NT2/D1 (cell line): ENCODE data around the gene SMIM12.

ENCODE experiments used
- DNase-seq: peaks from one replicate; pipeline ENCODE4 v3.0.0-alpha.2; 2011; ENCODE audit warnings: low read depth, low spot score
- H3K27me3 ChIP-seq: 2 replicates; pipeline ENCODE4 v1.6.0; 2011; ENCODE audit warnings: mild to moderate bottlenecking; ENCODE audit not compliant: insufficient read length, insufficient read depth
- H3K36me3 ChIP-seq: 2 replicates; pipeline ENCODE4 v1.6.1; 2011; ENCODE audit warnings: mild to moderate bottlenecking, low read length, mixed read lengths; ENCODE audit not compliant: insufficient read depth, insufficient read length
- H3K4me1 ChIP-seq: 2 replicates; pipeline ENCODE4 v1.5.1; 2011; ENCODE audit not compliant: insufficient read depth, insufficient read length
- H3K4me3 ChIP-seq: 2 replicates; pipeline ENCODE4 v1.5.1; 2011; ENCODE audit warnings: low read depth; ENCODE audit not compliant: insufficient read length
- H3K9ac ChIP-seq: 2 replicates; pipeline ENCODE4 v1.6.0; 2011; ENCODE audit warnings: low read depth; ENCODE audit not compliant: insufficient read length
- H3K9me3 ChIP-seq: 2 replicates; pipeline ENCODE4 v1.5.1; 2011; ENCODE audit warnings: mild to moderate bottlenecking, low read length; ENCODE audit not compliant: insufficient read depth
- SUZ12 ChIP-seq: IDR thresholded peaks from 2 replicates; pipeline ENCODE4 v1.6.1; 2011; ENCODE audit not compliant: insufficient read length, insufficient read depth; ENCODE audit errors: extremely low read depth
- YY1 ChIP-seq: IDR thresholded peaks from 2 replicates; pipeline ENCODE4 v1.6.1; 2011; ENCODE audit not compliant: insufficient read length, insufficient read depth
- ZNF274 ChIP-seq: IDR thresholded peaks from 2 replicates; pipeline ENCODE4 v1.6.1; 2011; ENCODE audit warnings: mild to moderate bottlenecking, low read depth, low read length

SMIM12 gene

GRCh38 chr1:34850382-34850781, 9.2 kb downstream of the SMIM12 start:
- Histone ChIP-seq H3K9me3 (no peaks in the 10 kb centered on the region), H3K9ac (no peak overlapping the region), H3K27me3 (no peaks in the 10 kb centered on the region), H3K4me3 (no peak overlapping the region), H3K4me1 (peaks cover 5% of the 10 kb centered on the region), H3K36me3 (peaks cover 62% of the 10 kb centered on the region)
- no peak for TF ChIP-seq ZNF274
- no peak for TF ChIP-seq YY1
- no peak for TF ChIP-seq SUZ12
- no peak for DNase-seq

GRCh38 chr1:34847094-34847493, 12.5 kb downstream of the SMIM12 start:
- TF ChIP-seq YY1 (no peak), ZNF274 (no peak), SUZ12 (no peak)
- Histone ChIP-seq H3K4me3 (no peak overlapping the region), H3K9ac (no peak overlapping the region), H3K9me3 (no peaks in the 10 kb centered on the region), H3K4me1 (peaks cover 24% of the 10 kb centered on the region), H3K36me3 (peaks cover 33% of the 10 kb centered on the region), H3K27me3 (peaks cover 19% of the 10 kb centered on the region)
- no peak for DNase-seq

GRCh38 chr1:34846265-34846664, 13.3 kb downstream of the SMIM12 start:
- Histone ChIP-seq H3K9ac (no peak overlapping the region), H3K27me3 (peaks cover 24% of the 10 kb centered on the region), H3K9me3 (no peaks in the 10 kb centered on the region), H3K4me1 (peaks cover 21% of the 10 kb centered on the region), H3K36me3 (peaks cover 24% of the 10 kb centered on the region), H3K4me3 (no peak overlapping the region)
- DNase-seq = no peak
- TF ChIP-seq SUZ12 (no peak), ZNF274 (no peak), YY1 (no peak)

- no peak for TF ChIP-seq ZNF274
- TF ChIP-seq SUZ12 = no peak
- TF ChIP-seq YY1 = no peak
- peaks cover 29% of the 10 kb centered on the region for H3K27me3 ChIP-seq
- H3K36me3 ChIP-seq = peaks cover 15% of the 10 kb centered on the region
- no peak for DNase-seq
- peaks cover 21% of the 10 kb centered on the region for H3K4me1 ChIP-seq
- no peaks in the 10 kb centered on the region for H3K9me3 ChIP-seq
- no peak overlapping the region for H3K4me3 ChIP-seq
- H3K9ac ChIP-seq = peak overlapping the region; percentile 27
These were observed 14.2 kb downstream of the SMIM12 start for GRCh38 chr1:34845131-34845901.

DNA sequence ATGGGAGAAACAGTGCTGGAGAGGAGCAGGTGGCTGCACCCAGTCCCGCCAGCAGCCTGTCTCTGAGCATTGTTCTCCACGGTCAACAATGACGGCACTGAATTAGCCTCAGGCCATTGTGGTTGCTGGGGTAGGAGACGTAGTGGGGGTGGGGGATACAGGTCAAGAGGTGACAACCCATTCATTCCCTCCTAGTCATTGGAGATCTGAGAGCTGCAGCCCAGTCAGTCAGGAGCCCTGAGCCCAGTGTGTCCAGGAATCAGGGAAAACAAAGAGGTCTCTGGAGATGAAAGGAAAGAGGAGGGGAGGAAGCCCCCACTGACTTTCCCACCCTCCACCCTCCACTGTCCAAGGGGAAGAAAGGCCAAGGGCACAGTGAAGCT, 15.3 kb downstream of the SMIM12 start:
- peaks cover 7% of the 10 kb centered on the region for H3K36me3 ChIP-seq
- H3K9me3 ChIP-seq = no peaks in the 10 kb centered on the region
- peaks cover 21% of the 10 kb centered on the region for H3K4me1 ChIP-seq
- peak overlapping the region; percentile 27 for H3K9ac ChIP-seq
- TF ChIP-seq ZNF274 (no peak), SUZ12 (no peak), YY1 (no peak)
- DNase-seq = peak; percentile 92
- no peak overlapping the region for H3K4me3 ChIP-seq
- H3K27me3 ChIP-seq = peaks cover 29% of the 10 kb centered on the region

GRCh38 chr1:34843392-34844251, 15.9 kb downstream of the SMIM12 start:
- peak; percentile 43 for DNase-seq
- TF ChIP-seq SUZ12 (no peak), ZNF274 (no peak), YY1 (no peak)
- peaks cover 29% of the 10 kb centered on the region for H3K27me3 ChIP-seq
- H3K4me1 ChIP-seq = peaks cover 21% of the 10 kb centered on the region
- no peaks in the 10 kb centered on the region for H3K9me3 ChIP-seq
- no peak overlapping the region for H3K9ac ChIP-seq
- H3K36me3 ChIP-seq = peaks cover 1% of the 10 kb centered on the region
- H3K4me3 ChIP-seq = no peak overlapping the region

DNA sequence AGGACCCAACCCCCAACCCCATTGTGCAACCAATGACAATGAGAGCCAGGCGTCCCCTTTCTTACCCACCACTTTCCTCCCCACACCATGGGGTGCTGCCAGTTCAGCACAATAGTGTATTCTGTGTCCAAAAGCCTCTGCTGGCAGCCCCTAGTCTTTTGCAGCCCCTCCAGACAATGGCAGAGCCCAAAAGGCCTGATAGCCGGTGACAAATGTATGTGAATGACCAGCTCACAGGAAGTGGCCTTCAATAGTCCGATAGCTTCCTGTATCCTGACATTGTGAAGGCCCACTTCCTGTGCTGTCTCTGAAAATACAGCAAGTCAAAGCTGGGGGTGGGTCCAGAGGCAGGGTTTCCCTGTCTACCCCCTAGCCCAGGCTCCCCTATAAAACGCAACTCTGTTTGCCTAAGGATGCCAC, 16.6 kb downstream of the SMIM12 start:
- Histone ChIP-seq H3K27me3 (peaks cover 29% of the 10 kb centered on the region), H3K36me3 (no peaks in the 10 kb centered on the region), H3K4me3 (no peak overlapping the region), H3K9ac (no peak overlapping the region), H3K4me1 (peaks cover 21% of the 10 kb centered on the region), H3K9me3 (no peaks in the 10 kb centered on the region)
- no peak for DNase-seq
- TF ChIP-seq ZNF274 = no peak
- no peak for TF ChIP-seq YY1
- TF ChIP-seq SUZ12 = no peak
